Osteocyte (in vitro differentiated cells): ENCODE data around the gene CASTOR1. TPM values are rescaled to one million over a fixed set of nuclear protein-coding genes. Genes with fewer than 3 reads are reported as not detected.

ENCODE experiments used
- DNase-seq: peaks from one replicate; pipeline ENCODE4 v3.0.0; 2021; ENCODE audit warnings: mixed read lengths; ENCODE audit not compliant: unreplicated experiment; ENCODE audit errors: extremely low spot score
- H3K27ac Mint-ChIP-seq: one replicate; pipeline ENCODE4 v1.8.0; 2021; ENCODE audit warnings: mild to moderate bottlenecking, mixed read lengths; ENCODE audit not compliant: unreplicated experiment
- H3K27me3 Mint-ChIP-seq: one replicate; pipeline ENCODE4 v1.8.0; 2021; ENCODE audit warnings: mixed read lengths; ENCODE audit not compliant: unreplicated experiment
- H3K36me3 Mint-ChIP-seq: one replicate; pipeline ENCODE4 v1.8.0; 2021; ENCODE audit warnings: mixed read lengths; ENCODE audit not compliant: unreplicated experiment
- H3K4me1 Mint-ChIP-seq: one replicate; pipeline ENCODE4 v1.8.0; 2021; ENCODE audit warnings: mixed read lengths; ENCODE audit not compliant: unreplicated experiment
- H3K4me3 Mint-ChIP-seq: one replicate; pipeline ENCODE4 v1.8.0; 2021; ENCODE audit warnings: mild to moderate bottlenecking, moderate library complexity, mixed read lengths; ENCODE audit not compliant: unreplicated experiment
- H3K9me3 Mint-ChIP-seq: one replicate; pipeline ENCODE4 v1.8.0; 2021; ENCODE audit warnings: mixed read lengths; ENCODE audit not compliant: unreplicated experiment
- total RNA-seq: library from RNA; stranded (reverse); gene quantifications from 2 replicates; pipeline ENCODE4 v1.2.1, GENCODE V29; 2021
- TF ChIP-seq, protein P1 (sequence below): fragments of 200-600 bp; sonication (generic); IDR thresholded peaks from 2 replicates; pipeline ENCODE4 v1.5.0; 2021; ENCODE audit warnings: antibody characterized with exemption, mild to moderate bottlenecking, moderate library complexity

Gene CASTOR1
- total RNA-seq, 1 donor from 2014 or later: 12.2 TPM

DNA sequence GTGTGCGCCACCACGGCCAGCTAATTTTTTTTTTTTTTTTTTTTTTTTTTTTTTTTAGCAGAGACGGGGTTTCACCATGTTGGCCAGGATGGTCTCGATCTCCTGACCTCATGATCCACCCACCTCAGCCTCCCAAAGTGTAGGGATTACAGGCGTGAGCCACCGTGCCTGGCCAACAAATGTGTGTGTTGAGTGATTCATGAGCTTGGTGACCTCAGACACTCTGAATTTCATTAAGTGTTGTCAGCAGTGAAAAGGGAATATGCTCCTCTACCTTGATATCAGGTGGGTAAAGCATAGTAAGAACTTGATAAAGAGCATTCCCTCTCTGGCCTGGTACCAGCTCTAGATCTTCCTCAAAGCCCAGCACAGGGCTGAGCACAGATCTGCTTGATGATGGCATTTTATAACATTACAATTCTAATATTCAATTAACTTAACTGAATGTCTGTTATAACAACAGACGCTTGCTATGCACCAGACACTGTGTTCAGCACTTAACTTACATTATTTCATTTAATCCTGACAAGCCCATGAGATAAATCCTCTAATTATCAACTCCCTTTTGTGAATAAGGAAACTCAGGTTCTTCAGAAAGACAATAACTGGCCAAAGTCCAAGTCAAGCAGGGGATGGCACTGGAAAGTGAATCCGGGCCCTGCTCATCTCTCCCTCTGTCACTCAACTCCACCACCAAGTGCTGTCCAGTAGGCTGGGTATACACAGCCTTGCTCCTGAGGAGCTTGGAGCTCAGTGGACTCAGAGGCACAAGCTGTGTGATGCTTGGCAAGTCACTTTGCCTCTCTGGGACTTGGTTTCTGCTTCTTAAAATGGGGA, 24.4 kb upstream of the CASTOR1 start:
- TF ChIP-seq, protein P1, sequence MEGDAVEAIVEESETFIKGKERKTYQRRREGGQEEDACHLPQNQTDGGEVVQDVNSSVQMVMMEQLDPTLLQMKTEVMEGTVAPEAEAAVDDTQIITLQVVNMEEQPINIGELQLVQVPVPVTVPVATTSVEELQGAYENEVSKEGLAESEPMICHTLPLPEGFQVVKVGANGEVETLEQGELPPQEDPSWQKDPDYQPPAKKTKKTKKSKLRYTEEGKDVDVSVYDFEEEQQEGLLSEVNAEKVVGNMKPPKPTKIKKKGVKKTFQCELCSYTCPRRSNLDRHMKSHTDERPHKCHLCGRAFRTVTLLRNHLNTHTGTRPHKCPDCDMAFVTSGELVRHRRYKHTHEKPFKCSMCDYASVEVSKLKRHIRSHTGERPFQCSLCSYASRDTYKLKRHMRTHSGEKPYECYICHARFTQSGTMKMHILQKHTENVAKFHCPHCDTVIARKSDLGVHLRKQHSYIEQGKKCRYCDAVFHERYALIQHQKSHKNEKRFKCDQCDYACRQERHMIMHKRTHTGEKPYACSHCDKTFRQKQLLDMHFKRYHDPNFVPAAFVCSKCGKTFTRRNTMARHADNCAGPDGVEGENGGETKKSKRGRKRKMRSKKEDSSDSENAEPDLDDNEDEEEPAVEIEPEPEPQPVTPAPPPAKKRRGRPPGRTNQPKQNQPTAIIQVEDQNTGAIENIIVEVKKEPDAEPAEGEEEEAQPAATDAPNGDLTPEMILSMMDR: no peak
- no peaks in the 10 kb centered on the region for H3K9me3 Mint-ChIP-seq
- H3K27me3 Mint-ChIP-seq: no peaks in the 10 kb centered on the region
- H3K4me3 Mint-ChIP-seq: no peak overlapping the region
- peak overlapping the region; percentile 48 for H3K27ac Mint-ChIP-seq
- H3K4me1 Mint-ChIP-seq: peaks cover 34% of the 10 kb centered on the region
- no peaks in the 10 kb centered on the region for H3K36me3 Mint-ChIP-seq
- DNase-seq: no peak

- DNase-seq: no peak
- peaks cover 41% of the 10 kb centered on the region for H3K4me1 Mint-ChIP-seq
- H3K27ac Mint-ChIP-seq: peak overlapping the region; percentile 68
- H3K27me3 Mint-ChIP-seq: no peaks in the 10 kb centered on the region
- no peak overlapping the region for H3K4me3 Mint-ChIP-seq
- no peaks in the 10 kb centered on the region for H3K9me3 Mint-ChIP-seq
- peaks cover 2% of the 10 kb centered on the region for H3K36me3 Mint-ChIP-seq
- TF ChIP-seq, protein P1: no peak
Observed at GRCh38 chr22:30312053-30312452, 22.7 kb upstream of the CASTOR1 start.

GRCh38 chr22:30310881-30311771, 21.8 kb upstream of the CASTOR1 start:
- no peak for DNase-seq
- no peaks in the 10 kb centered on the region for H3K27me3 Mint-ChIP-seq
- peaks cover 2% of the 10 kb centered on the region for H3K36me3 Mint-ChIP-seq
- no peak overlapping the region for H3K4me3 Mint-ChIP-seq
- H3K27ac Mint-ChIP-seq: peak overlapping the region; percentile 35
- TF ChIP-seq, protein P1: no peak
- H3K9me3 Mint-ChIP-seq: no peaks in the 10 kb centered on the region
- H3K4me1 Mint-ChIP-seq: peaks cover 45% of the 10 kb centered on the region

- H3K27me3 Mint-ChIP-seq: no peaks in the 10 kb centered on the region
- no peak for DNase-seq
- H3K36me3 Mint-ChIP-seq: peaks cover 2% of the 10 kb centered on the region
- H3K9me3 Mint-ChIP-seq: no peaks in the 10 kb centered on the region
- H3K4me1 Mint-ChIP-seq: peaks cover 45% of the 10 kb centered on the region
- H3K27ac Mint-ChIP-seq: no peak overlapping the region
- no peak overlapping the region for H3K4me3 Mint-ChIP-seq
- TF ChIP-seq, protein P1: no peak
Observed at GRCh38 chr22:30309951-30310741, 20.8 kb upstream of the CASTOR1 start.
